Caco-2 (cell line): ENCODE data around the gene BLTP3B. TPM values are rescaled to one million over a fixed set of nuclear protein-coding genes. Genes with fewer than 3 reads are reported as not detected.

Experiments used
- BruUV-seq: library from RNA; stranded (reverse); fragments of 400-500 nt; replicated peaks from 2 replicates; lab custom pipeline; 2021; lab: Mats Ljungman, UMichigan
- CTCF ChIA-PET: fragments of 300-600 bp; sonication (Branson Sonifier 250); formaldehyde crosslinking; loops from one replicate; lab custom pipeline; 2022; ENCODE audit warnings: antibody characterized with exemption; lab: Charles Lee
- POLR2A ChIA-PET: fragments of 300-600 bp; sonication (Branson Sonifier 250); formaldehyde crosslinking; loops from one replicate; lab custom pipeline; 2022; ENCODE audit warnings: antibody characterized with exemption; lab: Charles Lee
- DNase-seq, 2 experiments: peaks; one replicate each; pipeline versions ENCODE4 v3.0.0 to v3.0.0-alpha.2; 2020 to 2022
- H3K27me3 ChIP-seq: replicated peaks from 2 replicates; pipeline ENCODE4 v1.6.0; 2011; ENCODE audit warnings: low read length; ENCODE audit not compliant: control insufficient read depth, insufficient read depth
- H3K36me3 ChIP-seq: 2 replicates; pipeline ENCODE4 v1.5.1; 2011; ENCODE audit warnings: low read length; ENCODE audit not compliant: control insufficient read depth, insufficient read depth
- H3K4me1 ChIP-seq: fragments of 250-450 bp; sonication (Bioruptor Pico); 2 replicates; pipeline ENCODE4 v1.5.1; 2020; ENCODE audit warnings: mild to moderate bottlenecking
- H3K4me3 ChIP-seq: 2 replicates; pipeline ENCODE4 v1.5.1; 2011; ENCODE audit warnings: low read depth, mild to moderate bottlenecking, control low read depth, low read length
- H3K9me3 ChIP-seq: fragments of 250-450 bp; sonication (Bioruptor Pico); 2 replicates; pipeline ENCODE4 v1.5.1; 2020; ENCODE audit warnings: mild to moderate bottlenecking, moderate library complexity
- H3K27ac Mint-ChIP-seq: one replicate; pipeline ENCODE4 v1.8.0; 2022; ENCODE audit warnings: mixed read lengths; ENCODE audit not compliant: unreplicated experiment
- H3K27me3 Mint-ChIP-seq: one replicate; pipeline ENCODE4 v1.8.0; 2022; ENCODE audit warnings: mixed read lengths; ENCODE audit not compliant: insufficient read depth, unreplicated experiment
- H3K36me3 Mint-ChIP-seq: one replicate; pipeline ENCODE4 v1.8.0; 2022; ENCODE audit warnings: mild to moderate bottlenecking, mixed read lengths; ENCODE audit not compliant: insufficient read depth, unreplicated experiment
- H3K4me1 Mint-ChIP-seq: one replicate; pipeline ENCODE4 v1.8.0; 2022; ENCODE audit warnings: low read depth, mixed read lengths; ENCODE audit not compliant: unreplicated experiment
- H3K4me3 Mint-ChIP-seq: one replicate; pipeline ENCODE4 v1.8.0; 2022; ENCODE audit warnings: mild to moderate bottlenecking, moderate library complexity, mixed read lengths; ENCODE audit not compliant: unreplicated experiment
- H3K9me3 Mint-ChIP-seq: one replicate; pipeline ENCODE4 v1.8.0; 2022; ENCODE audit warnings: mixed read lengths; ENCODE audit not compliant: unreplicated experiment
- CTCF ChIP-seq, 2 experiments: fragments of 200-600 bp in 1 of 2; IDR thresholded peaks; 1 replicate in 1 of 2; 2 replicates in 1 of 2; pipeline versions ENCODE4 v1.5.1 to v1.8.0; 2011 to 2022; ENCODE audit warnings: antibody characterized with exemption in 1 of 2, control low read depth in 1 of 2, inconsistent platforms in 1 of 2, low read depth in 1 of 2, low read length in 1 of 2, mild to moderate bottlenecking in 1 of 2, moderate library complexity in 1 of 2; ENCODE audit not compliant: insufficient read depth in 1 of 2, severe bottlenecking in 1 of 2, unreplicated experiment in 1 of 2
- intact Hi-C: fragments of 100-400 bp; cut with micrococcal nuclease; formaldehyde crosslinking; loops from one replicate; pipeline ENCODE4 v1.10.0; 2022; ENCODE audit not compliant: unreplicated experiment
- total RNA-seq: library from RNA; stranded (reverse); gene quantifications from 2 replicates; pipeline ENCODE4 v1.2.3, GENCODE V29; 2022

BLTP3B gene
- total RNA-seq, 1 experiment from 2014 or later = 29.6 TPM

GRCh38 chr12:100187857-100188519, 45.3 kb upstream of the BLTP3B start:
- H3K4me1 ChIP-seq = no peaks in the 10 kb centered on the region
- intact Hi-C loops = no loop called here
- H3K9me3 ChIP-seq = no peaks in the 10 kb centered on the region
- no TSS peak for BruUV-seq
- Mint-ChIP-seq H3K9me3 (no peaks in the 10 kb centered on the region), H3K4me1 (no peaks in the 10 kb centered on the region), H3K27ac (no peak overlapping the region), H3K36me3 (no peaks in the 10 kb centered on the region), H3K27me3 (no peaks in the 10 kb centered on the region), H3K4me3 (no peak overlapping the region)
- CTCF ChIA-PET = no interaction called here
- no peaks in the 10 kb centered on the region for H3K27me3 ChIP-seq
- TF ChIP-seq CTCF (IDR thresholded peaks at IDR 0.05; ENCODE audit: insufficient read depth in 1 of 2, low read depth in 1 of 2, low read length in 1 of 2, severe bottlenecking in 1 of 2, unreplicated experiment in 1 of 2) = no peak
- H3K4me3 ChIP-seq = no peak overlapping the region
- DNase-seq = no peak
- no peaks in the 10 kb centered on the region; the same call in 1 of the 2 replicates for H3K36me3 ChIP-seq
- POLR2A ChIA-PET = no interaction called here

- intact Hi-C loops = no loop called here
- Mint-ChIP-seq H3K27ac (no peak overlapping the region), H3K36me3 (no peaks in the 10 kb centered on the region), H3K4me3 (no peak overlapping the region), H3K9me3 (no peaks in the 10 kb centered on the region), H3K27me3 (no peaks in the 10 kb centered on the region), H3K4me1 (no peaks in the 10 kb centered on the region)
- Histone ChIP-seq H3K4me1 (no peaks in the 10 kb centered on the region), H3K4me3 (no peak overlapping the region), H3K9me3 (no peaks in the 10 kb centered on the region), H3K36me3 (no peaks in the 10 kb centered on the region), H3K27me3 (no peaks in the 10 kb centered on the region)
- TF ChIP-seq CTCF (IDR thresholded peaks at IDR 0.05; ENCODE audit: insufficient read depth in 1 of 2, low read depth in 1 of 2, low read length in 1 of 2, severe bottlenecking in 1 of 2, unreplicated experiment in 1 of 2) = no peak
- ChIA-PET POLR2A (no interaction called here), CTCF (no interaction called here)
- DNase-seq = no peak
- no TSS peak for BruUV-seq
Measured at GRCh38 chr12:100187068-100187467, 44.4 kb upstream of the BLTP3B start.

DNA sequence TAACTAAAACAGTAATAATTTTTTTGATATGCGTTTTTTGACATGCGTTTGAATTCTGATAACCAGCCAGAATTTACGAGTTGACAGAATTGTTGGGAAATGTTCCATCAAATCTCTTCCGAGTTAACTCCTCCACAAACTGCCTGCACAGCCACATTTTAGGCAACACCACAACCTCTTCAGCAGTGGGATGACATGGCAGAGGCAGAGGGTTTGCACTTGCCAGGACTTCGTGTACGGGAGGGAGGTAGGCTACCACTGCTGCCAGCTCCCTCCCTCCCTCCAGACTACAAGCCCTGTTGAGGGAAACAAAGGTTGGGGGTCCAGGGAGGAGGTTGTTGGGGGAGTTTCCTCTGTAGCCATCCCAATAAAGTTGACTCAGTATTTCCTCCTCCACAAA, 43.4 kb upstream of the BLTP3B start:
- Histone ChIP-seq H3K27me3 (no peaks in the 10 kb centered on the region), H3K36me3 (no peaks in the 10 kb centered on the region), H3K4me1 (no peaks in the 10 kb centered on the region), H3K9me3 (no peaks in the 10 kb centered on the region), H3K4me3 (no peak overlapping the region)
- POLR2A ChIA-PET = no interaction called here
- CTCF ChIA-PET = no interaction called here
- H3K36me3 Mint-ChIP-seq = no peaks in the 10 kb centered on the region
- no peak overlapping the region for H3K4me3 Mint-ChIP-seq
- no peak for TF ChIP-seq CTCF (IDR thresholded peaks at IDR 0.05; ENCODE audit: insufficient read depth in 1 of 2, low read depth in 1 of 2, low read length in 1 of 2, severe bottlenecking in 1 of 2, unreplicated experiment in 1 of 2)
- DNase-seq = no peak
- no peaks in the 10 kb centered on the region for H3K27me3 Mint-ChIP-seq
- H3K4me1 Mint-ChIP-seq = no peaks in the 10 kb centered on the region
- no peaks in the 10 kb centered on the region for H3K9me3 Mint-ChIP-seq
- BruUV-seq = no TSS peak
- no peak overlapping the region for H3K27ac Mint-ChIP-seq
- intact Hi-C loops = no loop called here
